Ishikawa (cell line): ENCODE measurements around the gene CAMK4.

Source experiments
- CEBPB ChIP-seq: IDR thresholded peaks from 2 replicates; pipeline ENCODE4 v1.6.1; 2012
- CREB1 ChIP-seq: IDR thresholded peaks from 2 replicates; pipeline ENCODE4 v1.6.1; 2012; ENCODE audit warnings: low read depth
- EGR1 ChIP-seq: IDR thresholded peaks from 2 replicates; pipeline ENCODE4 v1.6.1; 2012
- EP300 ChIP-seq: IDR thresholded peaks from 2 replicates; pipeline ENCODE4 v1.6.1; 2012; ENCODE audit warnings: borderline replicate concordance
- NFIC ChIP-seq: IDR thresholded peaks from 2 replicates; pipeline ENCODE4 v1.6.1; 2012
- RAD21 ChIP-seq: IDR thresholded peaks from 2 replicates; pipeline ENCODE4 v1.6.1; 2012; ENCODE audit warnings: low read depth
- TAF1 ChIP-seq: IDR thresholded peaks from 2 replicates; pipeline ENCODE4 v1.6.1; 2012; ENCODE audit warnings: low read depth, mild to moderate bottlenecking
- TCF12 ChIP-seq: IDR thresholded peaks from 2 replicates; pipeline ENCODE4 v1.6.1; 2012; ENCODE audit warnings: low read depth
- TEAD4 ChIP-seq: IDR thresholded peaks from 2 replicates; pipeline ENCODE4 v1.6.1; 2012
- USF1 ChIP-seq: IDR thresholded peaks from 2 replicates; pipeline ENCODE4 v1.6.1; 2012
- YY1 ChIP-seq: IDR thresholded peaks from 2 replicates; pipeline ENCODE4 v1.6.1; 2012; ENCODE audit warnings: low read depth
- TF ChIP-seq, protein P1 (sequence below): IDR thresholded peaks from 2 replicates; pipeline ENCODE4 v1.6.1; 2012; ENCODE audit warnings: low read depth, mild to moderate bottlenecking
- TF ChIP-seq, protein P2 (sequence below): IDR thresholded peaks from 2 replicates; pipeline ENCODE4 v1.6.1; 2012

DNA sequence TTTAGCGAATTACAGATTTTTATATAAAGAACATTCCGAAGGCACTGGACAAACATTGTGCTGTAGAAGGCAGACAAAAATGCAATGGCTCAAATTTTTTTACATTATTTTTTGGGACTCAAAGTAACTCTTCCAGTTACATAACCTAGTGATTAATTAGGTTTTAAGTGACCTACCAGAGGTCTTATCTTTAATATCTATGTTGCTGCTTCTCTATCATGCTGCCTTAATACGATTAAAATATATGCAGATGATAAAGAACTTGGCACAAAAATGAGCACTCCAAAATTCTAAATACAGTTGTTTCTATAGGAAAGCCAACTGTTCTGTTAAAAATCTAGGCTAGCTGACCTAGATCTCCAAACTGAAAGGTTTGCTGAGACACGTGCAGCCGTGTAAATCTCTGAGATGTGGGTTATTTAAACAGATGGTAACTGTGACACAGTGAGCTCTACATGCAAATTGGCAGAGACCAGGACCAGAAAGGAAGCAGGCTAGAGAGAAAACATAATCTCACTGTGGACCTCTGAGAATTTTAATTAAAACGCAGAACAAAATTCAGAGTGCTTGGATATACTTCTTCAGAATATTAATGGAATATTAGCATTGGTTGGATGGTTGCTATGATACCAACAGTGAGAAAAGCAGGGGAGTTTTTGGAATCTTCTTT, 56.2 kb downstream of the CAMK4 start:
- TF ChIP-seq CREB1 (no peak), TCF12 (no peak), CEBPB (no peak), RAD21 (no peak), USF1 (no peak), EP300 (no peak), EGR1 (no peak), YY1 (no peak), TEAD4 (no peak), TAF1 (no peak), NFIC (no peak)
- TF ChIP-seq, protein P1, sequence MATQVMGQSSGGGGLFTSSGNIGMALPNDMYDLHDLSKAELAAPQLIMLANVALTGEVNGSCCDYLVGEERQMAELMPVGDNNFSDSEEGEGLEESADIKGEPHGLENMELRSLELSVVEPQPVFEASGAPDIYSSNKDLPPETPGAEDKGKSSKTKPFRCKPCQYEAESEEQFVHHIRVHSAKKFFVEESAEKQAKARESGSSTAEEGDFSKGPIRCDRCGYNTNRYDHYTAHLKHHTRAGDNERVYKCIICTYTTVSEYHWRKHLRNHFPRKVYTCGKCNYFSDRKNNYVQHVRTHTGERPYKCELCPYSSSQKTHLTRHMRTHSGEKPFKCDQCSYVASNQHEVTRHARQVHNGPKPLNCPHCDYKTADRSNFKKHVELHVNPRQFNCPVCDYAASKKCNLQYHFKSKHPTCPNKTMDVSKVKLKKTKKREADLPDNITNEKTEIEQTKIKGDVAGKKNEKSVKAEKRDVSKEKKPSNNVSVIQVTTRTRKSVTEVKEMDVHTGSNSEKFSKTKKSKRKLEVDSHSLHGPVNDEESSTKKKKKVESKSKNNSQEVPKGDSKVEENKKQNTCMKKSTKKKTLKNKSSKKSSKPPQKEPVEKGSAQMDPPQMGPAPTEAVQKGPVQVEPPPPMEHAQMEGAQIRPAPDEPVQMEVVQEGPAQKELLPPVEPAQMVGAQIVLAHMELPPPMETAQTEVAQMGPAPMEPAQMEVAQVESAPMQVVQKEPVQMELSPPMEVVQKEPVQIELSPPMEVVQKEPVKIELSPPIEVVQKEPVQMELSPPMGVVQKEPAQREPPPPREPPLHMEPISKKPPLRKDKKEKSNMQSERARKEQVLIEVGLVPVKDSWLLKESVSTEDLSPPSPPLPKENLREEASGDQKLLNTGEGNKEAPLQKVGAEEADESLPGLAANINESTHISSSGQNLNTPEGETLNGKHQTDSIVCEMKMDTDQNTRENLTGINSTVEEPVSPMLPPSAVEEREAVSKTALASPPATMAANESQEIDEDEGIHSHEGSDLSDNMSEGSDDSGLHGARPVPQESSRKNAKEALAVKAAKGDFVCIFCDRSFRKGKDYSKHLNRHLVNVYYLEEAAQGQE: no peak
- TF ChIP-seq, protein P2, sequence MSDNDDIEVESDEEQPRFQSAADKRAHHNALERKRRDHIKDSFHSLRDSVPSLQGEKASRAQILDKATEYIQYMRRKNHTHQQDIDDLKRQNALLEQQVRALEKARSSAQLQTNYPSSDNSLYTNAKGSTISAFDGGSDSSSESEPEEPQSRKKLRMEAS: no peak
